ENCODE data around the gene LILRB3. TPM values are rescaled to one million over a fixed set of nuclear protein-coding genes. Genes with fewer than 3 reads are reported as not detected.
A peak's percentile ranks its signal among the peaks of the same experiment; 100 is the strongest.
"Not testable (repeated sequence)": the region's sequence is repeated elsewhere in the genome, so short reads cannot be mapped to it uniquely, and the experiment has no call there.

The LILRB3 gene
- total RNA-seq, 1 donor from 2014 or later, result not detected

DNA sequence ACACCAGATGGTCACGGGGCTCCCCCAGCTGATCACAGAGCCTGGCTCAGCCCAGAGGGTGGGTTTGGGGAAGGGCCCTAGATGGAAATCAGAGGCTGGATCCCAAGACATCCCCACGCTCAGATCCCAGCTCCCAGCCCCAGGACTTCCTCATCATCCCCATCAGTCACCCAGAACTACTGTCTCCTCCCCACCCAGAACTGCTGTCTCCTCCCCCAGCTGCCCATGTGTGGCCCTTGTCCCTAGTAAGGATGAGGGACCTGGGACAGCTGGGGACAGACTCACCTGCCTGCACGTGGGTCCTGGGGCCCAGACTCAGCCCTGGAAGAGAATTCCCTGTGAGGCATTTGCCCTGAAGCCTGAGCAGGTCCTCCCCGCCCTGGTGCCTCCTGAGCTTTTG is 19.4 kb upstream of the LILRB3 start:
- DNase-seq, result not testable (repeated sequence)

DNA sequence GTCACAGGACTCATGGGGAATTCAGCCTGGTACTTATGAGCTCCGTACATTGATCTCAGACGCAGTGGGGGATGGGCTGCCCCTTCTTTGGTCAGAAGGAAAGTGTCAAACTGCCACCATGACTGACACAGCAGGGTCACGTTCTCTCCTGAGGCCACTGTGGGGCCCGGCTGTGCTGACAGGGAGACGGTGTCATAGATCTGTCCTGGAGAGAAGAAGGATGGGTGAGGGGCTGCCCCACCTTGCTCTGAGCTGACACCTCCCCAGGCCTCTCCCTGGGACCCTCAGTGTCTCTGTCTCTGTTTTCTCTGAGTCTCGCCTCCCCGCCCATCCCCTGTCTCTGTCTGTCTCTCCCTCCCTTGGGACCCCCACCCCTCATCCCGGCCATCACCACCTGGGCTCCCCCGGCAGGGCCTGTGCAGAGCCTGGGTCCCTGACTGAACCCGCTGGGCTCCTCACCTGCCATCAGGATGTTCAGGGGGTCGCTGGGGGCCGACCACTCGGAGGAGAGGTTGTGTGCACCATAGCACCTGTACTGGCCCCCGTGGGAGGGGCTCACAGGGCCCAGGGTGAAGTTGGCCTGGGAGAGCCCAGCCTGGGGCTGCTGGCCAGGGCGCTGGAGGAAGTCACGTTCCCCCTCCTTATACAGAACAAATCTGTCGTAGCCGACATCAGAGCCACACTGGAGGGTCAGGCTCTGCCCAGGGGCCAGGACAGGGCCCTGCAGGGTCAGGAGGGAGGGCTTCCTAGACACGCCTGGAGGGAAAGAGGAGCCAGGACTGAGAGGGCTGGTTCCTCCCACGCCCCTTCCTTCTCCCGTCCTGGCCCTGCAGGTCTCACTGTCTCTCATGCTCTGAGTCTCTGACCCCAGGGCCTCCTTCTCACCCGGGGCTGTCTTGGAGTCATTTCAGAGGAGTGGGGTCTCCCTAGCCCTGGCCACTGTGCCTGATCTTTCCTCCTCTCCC is 17.8 kb upstream of the LILRB3 start:
- DNase-seq, result not testable (repeated sequence)

DNA sequence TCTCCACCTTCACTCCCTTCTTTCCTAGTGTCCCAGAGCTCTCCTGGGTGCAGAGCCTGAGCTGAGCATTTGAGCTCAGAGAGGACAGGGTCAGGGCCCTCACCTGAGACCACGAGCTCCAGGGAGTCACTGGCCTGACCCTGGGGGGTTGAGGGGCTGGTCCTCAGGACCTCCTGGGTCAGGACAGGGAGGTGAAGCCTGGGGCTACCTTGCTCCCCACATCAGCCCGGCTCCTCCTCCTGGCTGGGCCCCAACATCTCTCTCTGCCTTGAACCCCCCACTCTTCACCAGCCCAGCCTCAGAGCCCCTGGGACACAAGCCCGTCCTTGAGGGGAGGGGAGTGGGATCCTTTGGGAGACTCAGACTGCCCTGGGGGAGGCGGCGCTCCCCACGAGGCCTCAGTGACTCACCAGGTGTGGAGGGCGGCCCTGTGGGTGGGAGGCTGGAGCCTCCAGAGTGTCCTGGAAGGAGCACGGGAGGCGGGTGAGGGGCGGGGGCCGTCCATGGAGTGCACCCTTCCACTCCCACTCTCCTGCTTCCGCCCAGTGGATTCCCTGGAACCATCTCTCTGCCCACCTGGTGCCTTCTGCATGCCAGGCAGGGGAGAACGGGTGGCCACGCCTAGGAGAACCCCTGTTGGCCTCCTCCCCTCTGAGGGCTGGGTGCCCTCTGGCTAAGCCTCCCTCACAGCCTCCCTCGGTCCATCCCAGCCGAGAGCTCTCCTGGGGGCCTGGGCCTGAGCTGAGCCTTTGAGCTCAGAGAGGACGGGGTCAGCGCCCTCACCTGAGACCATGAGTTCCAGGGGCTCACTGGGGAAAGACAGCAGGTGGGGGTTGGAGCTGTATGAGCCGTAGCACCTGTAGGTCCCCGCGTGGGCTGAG is 16.9 kb upstream of the LILRB3 start:
- DNase-seq, result not testable (repeated sequence)

DNA sequence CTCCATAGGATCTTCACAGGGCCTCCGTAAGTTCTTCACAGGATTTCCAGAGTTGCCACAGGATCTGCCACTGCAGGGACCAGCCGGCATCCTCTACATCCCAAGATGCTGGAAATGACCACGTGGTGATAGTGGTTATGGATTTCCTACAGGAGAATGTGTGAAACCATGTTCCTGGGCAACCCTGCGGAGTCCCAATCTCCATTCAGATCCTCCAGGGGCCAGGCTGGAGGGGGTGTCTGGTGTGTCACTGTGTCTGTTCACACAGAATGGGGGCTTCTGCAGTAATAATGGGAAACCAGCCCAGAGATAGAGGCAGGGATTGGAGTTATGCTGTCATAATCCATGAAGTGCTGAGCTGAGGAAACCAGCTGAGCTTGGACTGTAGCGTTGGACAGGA is 11.1 kb upstream of the LILRB3 start:
- DNase-seq, result no peak

DNA sequence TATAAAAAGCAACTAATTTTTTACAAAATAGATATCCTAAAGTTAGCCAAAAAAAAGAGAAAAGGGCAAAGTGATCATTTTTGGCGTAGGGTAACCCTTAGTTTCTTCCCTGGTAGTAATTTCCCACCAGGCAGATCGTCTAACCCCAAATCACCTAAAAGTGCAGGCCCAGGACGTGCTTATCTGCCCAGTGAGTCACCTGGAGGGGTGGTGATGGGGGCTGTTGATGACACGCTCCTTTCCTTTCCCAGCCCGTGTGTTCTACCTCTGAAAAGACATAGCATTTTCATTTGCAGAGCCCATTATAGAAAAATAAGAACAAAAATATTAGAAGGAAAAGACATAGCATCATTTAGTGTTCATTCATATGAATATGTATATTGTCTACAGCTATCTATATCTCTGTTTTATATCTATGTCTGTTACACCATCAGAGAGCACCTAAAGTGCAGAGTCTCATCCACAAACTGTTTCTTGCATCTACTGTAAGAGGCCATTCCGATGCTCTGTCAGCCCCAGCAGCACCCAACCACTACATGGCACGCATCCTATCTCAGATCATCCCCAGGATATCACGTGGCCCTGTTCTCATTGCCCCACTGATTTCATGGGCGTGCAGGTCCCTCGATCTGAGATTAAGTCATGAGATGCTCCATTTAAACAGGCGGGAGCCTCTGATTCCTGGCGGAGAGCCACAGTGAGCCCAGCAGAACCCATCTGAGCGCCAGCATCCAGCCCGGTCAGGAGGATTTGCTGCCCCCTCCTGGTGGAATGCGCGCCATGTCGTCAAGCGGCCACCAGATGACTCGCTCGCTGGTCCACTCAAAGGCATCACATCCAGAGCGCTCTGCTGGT is 8.5 kb upstream of the LILRB3 start:
- DNase-seq, result peak; percentile 46

DNA sequence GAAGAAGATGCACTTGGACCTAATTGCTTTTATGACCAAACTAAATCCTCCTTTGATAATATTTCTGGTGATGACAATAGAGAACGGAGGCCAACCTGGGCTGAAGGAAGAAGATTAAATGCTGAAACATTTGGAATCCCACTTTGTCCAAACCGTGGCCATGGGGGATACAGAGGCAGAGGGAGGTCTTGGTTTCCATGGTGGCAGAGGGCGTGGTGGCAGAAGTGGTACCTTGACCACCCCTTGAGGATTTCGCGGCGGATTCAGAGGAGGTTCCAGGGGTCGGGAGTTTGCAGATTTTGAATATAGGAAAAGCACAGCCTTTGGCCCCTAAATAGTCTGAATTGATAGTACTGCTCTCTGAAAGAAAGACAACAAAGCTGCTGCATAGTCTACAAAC is 7.2 kb upstream of the LILRB3 start:
- no peak for DNase-seq

DNA sequence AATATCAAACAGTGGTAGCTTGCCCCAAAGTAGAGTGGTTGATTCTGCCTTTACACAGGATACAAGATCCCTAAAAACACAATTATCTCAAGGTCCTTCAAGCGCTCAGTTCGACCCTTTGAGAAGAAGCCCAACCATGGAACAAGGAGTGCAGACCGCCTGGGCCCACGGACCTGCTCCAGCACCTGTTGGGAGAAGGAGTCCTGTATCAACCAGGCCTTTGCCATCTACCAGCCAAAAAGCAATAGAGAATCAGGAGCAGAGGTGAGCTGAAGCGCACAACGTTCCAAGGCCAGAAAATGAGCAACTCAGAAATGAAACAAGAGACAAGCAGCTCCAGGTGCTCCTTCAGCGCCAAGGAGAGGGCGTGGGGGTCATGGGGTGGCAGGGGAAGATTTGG is 6.3 kb upstream of the LILRB3 start:
- DNase-seq, result no peak

DNA sequence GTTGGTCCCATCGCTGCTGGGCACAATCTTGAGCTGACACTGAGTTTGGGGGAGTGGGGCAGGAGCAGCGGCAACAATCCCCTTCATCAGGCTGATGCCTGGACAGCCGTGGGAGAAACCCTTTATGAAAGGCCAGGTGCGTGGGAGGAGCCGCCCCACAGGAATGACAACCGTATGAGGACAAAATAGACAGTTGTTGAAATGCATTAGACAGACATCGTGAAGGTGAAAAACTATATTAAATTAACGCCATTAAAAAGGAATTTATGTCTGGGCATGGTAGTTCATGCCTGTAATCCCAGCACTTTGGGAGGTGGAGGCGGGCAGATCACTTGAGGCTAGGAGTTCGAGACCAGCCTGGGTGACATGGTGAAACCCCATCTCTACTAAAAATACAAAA is 1.8 kb upstream of the LILRB3 start:
- not testable (repeated sequence) for DNase-seq

DNA sequence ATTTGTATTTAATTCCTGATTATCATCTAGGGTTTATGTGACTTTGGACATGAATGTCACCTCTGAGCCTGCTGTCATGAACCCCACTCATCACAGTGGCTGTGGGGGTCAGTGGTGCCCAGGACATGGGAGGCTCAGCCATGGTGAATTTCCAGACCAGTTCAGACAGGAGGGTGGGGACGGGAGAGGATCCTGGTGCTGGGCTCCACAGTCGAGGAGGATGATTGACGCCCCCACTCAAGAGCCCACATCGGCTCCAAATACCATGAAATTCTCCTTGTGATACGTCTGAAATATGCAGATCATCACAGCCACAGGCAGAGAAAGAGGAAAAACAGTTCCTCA is 1.1 kb upstream of the LILRB3 start:
- DNase-seq, result not testable (repeated sequence)

DNA sequence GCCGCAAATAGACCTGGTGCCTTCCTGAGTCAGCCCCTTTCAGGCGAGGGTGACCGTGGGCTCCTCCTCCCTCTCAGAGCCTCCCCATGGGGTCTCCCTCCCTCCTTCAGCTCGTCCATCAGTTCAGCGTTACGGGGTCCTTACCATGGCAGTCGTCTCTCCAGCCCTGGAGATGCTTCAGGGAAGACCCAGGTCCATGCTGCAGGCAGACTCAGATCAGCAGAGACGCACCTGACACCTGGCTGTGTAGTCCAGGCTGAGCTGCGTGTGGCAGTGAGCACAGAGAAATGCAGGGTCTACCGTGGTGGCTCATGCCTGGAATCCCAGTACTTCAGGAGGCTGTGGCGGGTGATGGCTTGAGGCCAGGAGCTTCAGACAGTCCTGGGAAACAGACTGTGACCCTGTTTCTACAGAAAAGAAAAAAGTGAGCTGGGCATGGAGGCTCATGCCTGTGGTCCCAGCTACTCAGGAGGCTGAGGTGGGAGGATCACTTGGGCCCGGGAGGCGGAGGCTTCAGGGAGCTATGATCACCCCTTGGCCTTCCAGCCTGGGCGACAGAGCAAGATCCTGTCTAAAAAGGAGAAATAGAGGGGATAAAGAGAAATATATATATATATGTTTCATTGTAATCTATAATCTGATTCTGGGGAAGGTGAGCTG is 600 bp upstream of the LILRB3 start:
- not testable (repeated sequence) for DNase-seq

DNA sequence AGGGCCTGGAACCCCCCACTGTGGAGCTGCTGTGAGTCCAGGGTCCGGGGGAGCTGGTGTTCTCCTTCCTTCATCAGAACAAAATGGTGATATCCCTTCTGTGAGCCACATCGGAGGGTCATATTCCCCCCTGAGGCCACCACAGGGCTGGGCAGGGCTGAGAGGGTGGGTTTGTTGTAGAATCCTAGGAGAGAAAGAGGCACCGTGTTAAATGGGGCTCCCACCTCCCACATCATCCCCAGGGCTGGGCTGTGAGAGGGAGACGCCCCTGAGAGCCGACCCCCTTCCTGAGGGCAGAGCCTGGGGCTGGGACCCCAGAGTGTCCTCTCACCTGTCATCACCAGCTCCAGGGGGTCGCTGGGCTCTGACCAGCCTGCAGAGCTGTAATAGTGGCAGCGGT is 860 bp downstream of the LILRB3 start:
- not testable (repeated sequence) for DNase-seq

DNA sequence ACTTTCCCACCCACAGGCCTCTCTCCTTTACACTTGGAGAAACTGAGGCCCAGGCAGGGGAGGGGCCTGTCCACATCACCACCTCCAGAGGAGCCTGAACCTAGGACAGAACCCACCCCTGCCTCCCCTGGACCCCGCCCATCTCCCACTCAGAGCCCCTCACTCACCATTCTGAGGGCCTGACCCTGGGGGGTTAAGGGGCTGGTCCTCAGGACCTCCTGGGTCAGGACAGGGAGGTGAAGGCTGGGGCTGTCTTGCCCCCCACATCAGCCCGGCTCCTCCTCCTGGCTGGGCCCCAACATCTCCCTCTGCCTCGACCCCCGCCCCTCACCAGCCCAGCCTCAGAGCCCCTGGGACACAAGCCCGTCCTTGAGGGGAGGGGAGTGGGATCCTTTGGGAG is 3.1 kb downstream of the LILRB3 start:
- DNase-seq, result not testable (repeated sequence)

DNA sequence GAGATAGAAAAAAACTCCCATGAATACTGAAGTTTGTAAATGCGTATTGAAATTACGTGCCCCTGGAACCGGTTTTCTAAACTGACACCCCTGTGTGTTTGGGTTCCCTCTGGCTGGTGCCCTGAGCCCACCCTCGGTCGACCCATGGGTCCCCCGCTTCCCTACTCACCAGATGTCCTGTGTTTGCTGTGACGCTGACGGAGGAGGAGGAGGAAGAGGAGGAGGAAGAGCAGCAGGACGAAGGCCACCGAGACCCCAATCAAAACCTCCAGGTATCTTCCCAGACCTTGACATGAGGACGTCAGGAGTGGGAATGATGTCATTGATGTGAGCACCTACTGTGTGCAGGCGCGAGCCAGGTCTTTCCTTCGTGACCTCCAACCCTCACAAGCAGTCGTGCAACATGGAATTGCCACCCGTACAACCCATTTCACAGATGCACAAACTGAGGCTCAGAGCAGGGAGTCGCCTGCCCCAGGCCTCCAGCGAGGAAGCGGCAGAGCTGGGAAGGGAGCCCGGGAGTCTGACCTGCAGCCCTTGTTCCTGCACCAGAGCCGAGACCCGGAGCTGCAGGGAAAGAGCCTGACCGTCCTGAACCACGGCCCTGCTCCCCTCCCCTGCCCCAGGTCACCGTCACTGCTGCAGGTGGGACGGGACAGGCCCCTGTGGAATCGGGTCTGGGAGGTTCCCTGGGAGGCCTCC is 3.7 kb downstream of the LILRB3 start:
- no peak for DNase-seq

DNA sequence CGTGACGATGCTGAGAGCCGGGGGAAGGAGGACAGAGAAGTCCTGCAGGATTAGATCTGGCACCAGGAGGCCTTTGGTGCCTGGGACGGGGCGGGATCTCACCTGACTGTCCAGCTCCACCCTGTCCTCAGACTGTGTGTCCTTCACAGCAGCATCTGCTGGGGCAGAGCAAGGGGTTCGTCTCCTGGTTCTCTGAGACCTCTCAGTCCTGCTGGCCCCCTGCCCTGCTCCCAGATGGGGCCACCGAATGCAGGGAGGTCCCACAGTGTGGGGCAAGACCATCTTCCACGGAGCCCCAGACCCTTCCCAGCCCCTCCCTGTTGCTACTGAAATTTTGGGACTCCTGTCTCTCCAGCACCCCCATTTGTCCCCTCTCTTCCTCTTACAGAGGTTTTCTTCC is 4.5 kb downstream of the LILRB3 start:
- DNase-seq, result no peak

DNA sequence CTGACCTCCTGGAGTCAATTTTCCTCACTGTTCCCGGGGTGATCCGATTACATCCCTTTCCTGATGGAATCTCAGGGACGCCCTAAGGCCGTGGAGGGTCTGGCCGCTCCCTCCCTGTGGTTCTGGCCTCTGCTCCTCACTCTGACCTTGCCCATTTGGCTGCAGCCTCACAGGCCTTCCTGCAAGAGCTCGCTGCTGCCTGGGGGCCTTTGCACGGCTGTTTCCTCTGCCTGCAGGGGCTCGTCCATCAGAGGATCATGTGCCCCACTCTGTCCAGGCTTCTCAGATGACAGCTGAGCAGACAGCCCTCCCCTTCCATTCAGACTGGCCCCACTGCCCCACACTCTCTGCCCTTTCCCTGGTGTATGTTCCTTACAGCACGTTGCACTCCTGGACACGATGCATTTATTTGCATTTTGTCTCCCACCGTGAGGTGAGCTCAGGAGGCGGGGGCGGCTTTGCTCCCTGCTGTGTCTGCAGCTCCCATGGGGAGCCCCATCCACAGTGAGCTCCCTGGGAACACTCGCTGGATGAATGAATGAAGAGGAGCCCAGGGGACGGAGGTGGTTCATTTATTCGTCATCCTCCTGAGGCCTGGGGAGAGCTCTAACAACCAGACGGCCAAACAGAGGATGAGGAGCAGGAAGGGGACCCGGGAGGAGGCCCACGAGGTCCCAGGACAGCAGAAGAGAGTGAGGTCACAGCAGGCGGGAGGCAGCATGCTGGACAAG is 5.1 kb downstream of the LILRB3 start:
- not testable (repeated sequence) for DNase-seq

DNA sequence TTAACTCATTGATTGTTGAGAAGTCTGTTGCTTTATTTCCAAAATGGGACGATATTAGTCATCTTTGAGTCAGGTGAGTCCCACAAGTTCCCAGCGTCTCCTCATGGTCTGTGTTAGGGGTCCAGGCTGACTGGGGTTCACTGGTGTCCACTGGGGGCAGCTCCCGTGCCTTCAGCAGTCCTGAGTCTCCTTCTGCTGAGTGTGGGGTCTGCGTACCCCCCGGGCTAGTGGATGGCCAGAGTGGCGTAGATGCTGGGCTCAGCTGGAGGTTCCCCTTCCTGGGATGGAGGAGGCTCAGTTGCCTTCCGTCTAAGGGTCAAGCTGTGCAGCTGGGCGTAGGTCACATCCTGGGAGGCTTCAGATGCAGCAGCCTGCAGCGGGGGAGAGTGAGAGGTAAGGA is 5.9 kb downstream of the LILRB3 start:
- DNase-seq, result no peak

DNA sequence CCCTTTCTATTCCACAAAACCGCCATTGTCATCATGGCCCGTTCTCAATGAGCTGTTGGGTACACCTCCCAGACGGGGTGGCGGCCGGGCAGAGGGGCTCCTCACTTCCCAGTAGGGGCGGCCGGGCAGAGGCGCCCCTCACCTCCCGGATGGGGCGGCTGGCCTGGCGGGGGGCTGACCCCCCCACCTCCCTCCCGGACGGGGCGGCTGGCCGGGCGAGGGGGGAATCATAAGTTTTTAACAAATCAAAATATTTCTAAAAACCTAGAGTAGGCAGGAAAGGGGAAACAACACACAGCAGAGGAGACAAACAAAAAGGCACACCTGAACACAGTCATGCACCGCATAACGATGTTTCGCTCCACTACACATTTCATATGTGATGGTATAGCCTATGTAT is 8.1 kb downstream of the LILRB3 start:
- DNase-seq, result not testable (repeated sequence)

DNA sequence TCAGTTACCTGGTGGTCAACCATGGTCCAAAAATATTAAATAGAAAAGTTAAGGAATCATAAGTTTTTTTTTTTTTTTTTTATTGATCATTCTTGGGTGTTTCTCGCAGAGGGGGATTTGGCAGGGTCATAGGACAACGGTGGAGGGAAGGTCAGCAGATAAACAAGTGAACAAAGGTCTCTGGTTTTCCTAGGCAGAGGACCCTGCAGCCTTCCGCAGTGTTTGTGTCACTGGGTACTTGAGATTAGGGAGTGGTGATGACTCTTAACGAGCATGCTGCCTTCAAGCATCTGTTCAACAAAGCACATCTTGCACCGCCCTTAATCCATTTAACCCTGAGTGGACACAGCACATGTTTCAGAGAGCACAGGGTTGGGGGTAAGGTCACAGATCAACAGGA is 8.6 kb downstream of the LILRB3 start:
- not testable (repeated sequence) for DNase-seq

DNA sequence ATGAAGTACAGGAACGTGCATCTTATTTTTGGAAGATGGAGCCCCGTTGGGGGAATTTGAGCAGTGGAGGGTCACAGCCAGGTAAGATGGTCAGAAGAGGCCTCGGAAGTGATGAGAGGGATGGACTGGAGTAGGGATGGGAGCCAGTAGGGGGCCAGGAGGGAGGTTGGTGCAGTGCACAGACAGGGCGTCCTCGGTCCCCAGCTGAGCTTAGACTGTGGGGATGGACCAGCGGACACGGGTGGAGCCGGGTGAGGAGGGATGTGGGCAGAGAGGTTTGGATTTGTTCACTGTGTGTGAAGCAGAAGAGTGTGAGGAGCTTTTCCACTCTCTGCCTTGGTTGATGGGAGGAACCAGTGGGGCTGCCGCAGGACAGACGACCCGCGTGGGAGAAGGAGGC is 11.6 kb downstream of the LILRB3 start:
- DNase-seq, result no peak

DNA sequence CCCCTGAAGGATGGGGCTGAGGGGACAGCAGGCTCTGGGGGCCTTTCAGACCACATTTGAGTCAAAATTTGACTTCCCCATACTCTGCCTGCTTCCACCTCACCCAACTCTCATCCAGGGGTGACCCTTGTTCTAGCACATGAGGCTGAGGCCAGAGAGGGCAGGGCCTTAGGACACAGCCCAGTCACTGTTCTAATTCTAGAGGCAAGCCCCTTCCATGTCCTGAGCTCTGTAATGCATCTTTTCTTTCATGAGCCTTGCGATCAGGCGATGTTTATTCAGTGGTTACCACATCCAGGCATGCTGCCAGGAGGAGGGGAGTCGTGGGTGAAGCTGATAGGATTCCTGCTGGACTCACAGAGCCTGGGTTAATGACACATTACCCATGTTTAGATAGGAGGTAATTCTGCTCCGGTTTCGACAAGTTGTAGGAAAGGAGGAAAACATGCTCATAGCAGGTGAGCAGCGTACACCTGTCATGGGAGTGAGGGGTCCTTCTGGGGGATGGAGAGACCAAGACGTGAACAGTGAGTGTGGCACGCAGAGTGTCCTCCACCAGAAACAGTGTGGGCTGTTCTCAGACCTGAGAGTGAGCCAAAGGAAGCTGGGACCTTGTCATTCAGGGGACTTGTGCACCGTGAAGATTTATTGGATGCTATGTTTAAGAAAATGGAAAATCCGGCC is 12.9 kb downstream of the LILRB3 start:
- peak; percentile 59 for DNase-seq
